HG03342 (cell line): ENCODE measurements around the gene ATP6V1F.
"Not testable (repeated sequence)": the region's sequence is repeated elsewhere in the genome, so short reads cannot be mapped to it uniquely, and the experiment has no call there.

Experiments used
- ATAC-seq: cut with Tn5 transposase; IDR thresholded peaks from one replicate; pipeline ENCODE4 v1.9.1; 2021; ENCODE audit warnings: mild to moderate bottlenecking, moderate library complexity; ENCODE audit not compliant: unreplicated experiment

Gene ATP6V1F

GRCh38 chr7:128895320-128895719 lies 32.7 kb downstream of the ATP6V1F start:
- ATAC-seq, result no peak

GRCh38 chr7:128899392-128899791 lies 36.7 kb downstream of the ATP6V1F start:
- no peak for ATAC-seq

GRCh38 chr7:128900237-128900636 lies 37.6 kb downstream of the ATP6V1F start:
- no peak for ATAC-seq

- no peak for ATAC-seq
Observed at GRCh38 chr7:128902761-128903585, 40.3 kb downstream of the ATP6V1F start.

DNA sequence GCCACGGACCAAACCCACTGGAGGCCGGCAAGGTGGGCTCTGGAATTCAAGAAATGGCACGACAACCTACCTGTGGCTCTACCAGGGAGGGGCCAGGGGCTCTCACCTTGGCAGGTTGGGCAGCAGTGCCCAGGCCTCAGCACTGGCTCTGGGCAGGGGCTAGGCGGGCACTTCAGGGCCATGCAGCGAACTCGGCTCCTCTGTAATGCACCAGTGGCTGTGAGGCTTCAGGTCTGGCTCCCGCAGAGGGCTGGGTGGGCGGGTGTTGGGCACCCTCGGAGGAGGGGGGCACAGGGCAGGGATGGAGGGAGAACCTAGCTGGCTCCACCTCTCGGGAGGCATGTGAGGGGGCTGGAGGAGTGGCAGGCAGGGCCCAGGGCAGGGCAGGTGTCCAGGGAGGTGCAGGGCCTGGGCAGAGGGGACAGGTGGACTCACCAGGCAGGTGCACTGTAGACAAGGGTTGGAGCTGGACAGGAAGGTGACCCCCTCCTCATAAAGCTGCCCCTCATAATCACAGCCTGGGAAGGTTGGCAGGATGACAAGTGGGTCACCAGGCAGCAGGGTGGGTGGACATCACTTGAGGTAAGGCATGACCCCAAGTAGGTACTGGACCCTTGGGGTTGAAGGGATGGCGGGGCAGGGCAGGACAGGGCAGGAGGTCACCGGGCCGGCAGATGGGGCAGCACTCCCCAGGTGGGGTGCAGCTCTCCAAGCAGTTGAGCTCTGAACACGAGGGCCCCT lies 41.1 kb downstream of the ATP6V1F start:
- no peak for ATAC-seq

DNA sequence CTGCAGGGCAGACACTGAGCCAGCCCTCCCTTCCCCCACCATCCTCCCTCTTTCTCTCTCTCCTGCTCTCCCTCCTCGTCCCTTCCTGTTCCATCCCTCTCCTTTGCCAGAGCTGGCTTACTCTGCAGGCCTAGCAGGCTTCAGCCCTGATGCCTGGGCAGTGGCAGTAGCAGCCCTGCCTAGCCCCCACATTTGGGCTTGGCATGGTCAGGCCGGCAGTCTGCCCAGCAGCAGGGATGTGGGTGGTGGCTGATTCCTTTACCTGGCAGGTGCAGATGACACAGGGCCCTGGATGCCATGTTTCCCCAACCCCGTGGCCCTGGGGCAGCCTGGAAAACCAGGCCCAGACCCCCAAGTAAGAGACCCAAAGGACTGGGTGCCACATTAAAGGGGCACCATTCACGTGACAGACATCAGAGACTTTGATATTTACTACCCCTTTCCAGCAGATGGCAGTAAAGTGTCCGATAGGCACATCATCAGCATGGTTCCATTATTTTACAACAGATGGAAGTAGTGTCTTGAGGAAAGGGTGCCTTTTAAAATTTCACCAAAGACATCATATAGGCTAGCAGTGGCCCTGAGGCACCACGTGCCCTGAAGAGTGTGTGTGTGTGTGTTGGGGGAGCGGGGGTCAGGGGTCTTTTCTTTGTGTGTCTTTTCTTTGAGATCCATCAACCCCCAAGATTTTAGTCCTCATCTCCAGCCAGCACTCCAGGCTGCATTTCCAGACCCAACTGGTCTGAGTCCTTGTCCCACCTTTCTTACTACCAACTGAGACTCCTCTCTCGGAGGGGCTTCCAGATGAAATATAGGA lies 41.9 kb downstream of the ATP6V1F start:
- ATAC-seq, result no peak

GRCh38 chr7:128906001-128906765 lies 43.5 kb downstream of the ATP6V1F start:
- ATAC-seq, result no peak

- ATAC-seq, result no peak
Observed at GRCh38 chr7:128906766-128907559, 44.3 kb downstream of the ATP6V1F start.

- no peak for ATAC-seq
Observed at GRCh38 chr7:128908750-128909624, 46.3 kb downstream of the ATP6V1F start.

DNA sequence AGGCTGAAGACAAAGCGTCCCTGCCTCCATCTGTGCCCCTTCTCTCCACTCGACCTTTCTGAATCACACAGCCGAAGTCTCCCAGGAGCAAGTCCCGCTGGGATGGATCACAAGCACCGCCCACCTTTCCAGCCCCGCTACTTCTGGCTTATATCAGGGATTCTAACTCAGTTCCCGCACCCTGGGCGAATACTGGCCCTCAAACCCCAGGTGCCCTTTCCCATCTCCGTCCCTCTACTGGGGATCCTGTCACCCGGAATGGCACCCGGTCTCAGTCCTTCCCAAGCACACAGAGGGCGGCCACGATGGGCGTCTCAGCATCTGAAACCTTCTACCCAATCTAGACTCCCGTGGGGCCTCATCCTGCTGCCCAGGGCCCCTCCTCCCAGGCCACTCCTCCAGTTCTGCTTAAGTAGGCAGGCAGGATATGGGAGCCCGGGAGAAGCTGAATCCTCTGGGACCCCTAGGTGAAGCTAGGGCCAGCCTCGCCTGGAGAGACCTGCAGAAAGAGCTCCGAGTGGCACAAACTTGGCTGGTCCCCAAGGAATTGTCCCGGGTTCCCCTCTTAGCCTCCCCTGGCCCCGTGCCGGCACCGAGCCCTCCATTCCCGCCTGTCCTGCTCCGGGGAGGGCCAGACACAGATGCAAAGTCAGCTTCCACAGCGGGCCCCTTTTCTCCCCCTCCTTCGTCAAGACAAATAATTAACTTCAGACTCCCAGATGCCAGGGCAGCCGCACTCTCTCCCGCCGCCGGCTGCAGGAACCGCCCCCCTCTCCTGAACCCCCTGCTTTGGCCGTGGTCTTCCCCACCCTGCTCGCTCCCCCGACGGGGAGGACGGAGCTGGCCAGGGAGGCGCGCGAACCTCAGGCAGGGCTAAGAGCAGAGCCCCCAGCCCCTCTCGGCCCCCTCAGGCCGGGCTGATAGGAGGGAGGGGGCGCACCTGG lies 47.2 kb downstream of the ATP6V1F start:
- no peak for ATAC-seq

DNA sequence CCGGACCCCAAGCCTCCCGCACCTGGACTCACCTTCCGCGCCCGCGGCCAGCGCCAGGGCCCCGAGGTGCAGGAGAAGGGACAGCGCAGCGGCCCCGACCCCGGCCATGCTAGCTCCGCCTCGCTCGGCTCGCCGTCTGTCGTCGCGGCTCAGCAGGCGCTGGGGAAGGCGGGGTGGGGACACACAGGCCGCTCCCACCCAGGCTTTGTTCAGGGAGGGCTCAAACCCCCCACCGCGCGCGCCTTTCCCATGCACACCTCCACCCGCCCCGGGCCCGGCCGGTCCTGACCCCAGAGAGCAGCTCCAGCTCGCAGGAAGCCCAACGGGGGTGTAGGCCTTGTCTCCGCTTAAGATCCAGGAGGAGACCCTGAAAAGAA lies 47.9 kb downstream of the ATP6V1F start, which contains the start of gene KCP:
KCP (minus strand) TSS at position 141 of the 377 bp plus-strand sequence; CDS start at position 108, 33 bp downstream.
- ATAC-seq, result no peak

- no peak for ATAC-seq
Observed at GRCh38 chr7:128911423-128912031, 48.9 kb downstream of the ATP6V1F start.

DNA sequence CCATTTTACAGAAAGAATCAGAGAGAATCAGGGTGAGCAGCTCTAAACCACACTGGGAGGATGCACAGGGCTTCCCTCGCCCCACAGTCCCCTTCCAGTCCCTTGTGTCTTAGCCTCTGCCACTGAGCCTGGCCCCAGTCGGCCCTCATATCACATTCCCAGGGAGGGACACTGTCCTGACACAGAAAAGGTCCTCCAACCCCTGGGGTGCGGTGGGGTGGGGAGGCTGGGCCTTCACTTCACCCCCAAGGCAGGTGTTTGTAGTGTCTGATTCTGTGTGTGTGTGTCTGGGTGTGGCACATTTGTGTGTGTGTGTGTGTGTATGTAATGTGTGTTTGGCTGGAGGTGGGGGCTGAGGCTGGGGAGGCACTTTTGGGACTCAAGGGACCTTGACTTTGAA lies 49.6 kb downstream of the ATP6V1F start:
- no peak for ATAC-seq

GRCh38 chr7:128912709-128913495 lies 50.2 kb downstream of the ATP6V1F start:
- not testable (repeated sequence) for ATAC-seq

GRCh38 chr7:128913870-128914565 lies 51.4 kb downstream of the ATP6V1F start:
- no peak for ATAC-seq
